Natural killer cell (primary cell): Measurements from ENCODE around the gene DNAJC3. TPM values are rescaled to one million over a fixed set of nuclear protein-coding genes. Genes with fewer than 3 reads are reported as not detected.

Experiments used
- ATAC-seq, 3 donors: fragments of 150-1000 bp in 2 of 3; fragments of 200-7000 bp in 1 of 3; cut with Tn5 transposase; 1 replicate in 1 of 3; 2 replicates in 2 of 3; pipeline ENCODE4 v1.10.0; 2021; ENCODE audit warnings: mild to moderate bottlenecking in 2 of 3, moderate library complexity in 2 of 3
- DNase-seq, 2 donors: peaks; one replicate each; pipeline versions ENCODE4 v3.0.0 to v3.0.0-alpha.2; 2013 to 2021; ENCODE audit warnings: mixed read lengths in 1 of 2
- H3K27ac ChIP-seq: one replicate; pipeline ENCODE4 v1.5.1; 2013; ENCODE audit warnings: mild to moderate bottlenecking, low read length
- H3K27me3 ChIP-seq: one replicate; pipeline ENCODE4 v1.6.1; 2013; ENCODE audit warnings: low read length; ENCODE audit not compliant: control insufficient read depth, insufficient read depth
- H3K36me3 ChIP-seq: one replicate; pipeline ENCODE4 v1.6.1; 2013; ENCODE audit warnings: low read length; ENCODE audit not compliant: control insufficient read depth, insufficient read depth
- H3K4me1 ChIP-seq: one replicate; pipeline ENCODE4 v1.6.1; 2013; ENCODE audit warnings: low read length; ENCODE audit not compliant: control insufficient read depth, insufficient read depth
- H3K4me3 ChIP-seq: one replicate; pipeline ENCODE4 v1.5.1; 2013; ENCODE audit warnings: low read length
- H3K9me3 ChIP-seq: one replicate; pipeline ENCODE4 v1.6.1; 2013; ENCODE audit warnings: low read length; ENCODE audit not compliant: control insufficient read depth, insufficient read depth
- H3K27ac Mint-ChIP-seq, 2 donors: one replicate each; pipeline ENCODE4 v1.8.0; 2022; ENCODE audit warnings: mild to moderate bottlenecking in 2 of 2, mixed read lengths in 2 of 2, moderate library complexity in 1 of 2
- H3K27me3 Mint-ChIP-seq, 2 donors: one replicate each; pipeline ENCODE4 v1.8.0; 2022; ENCODE audit warnings: low read depth in 2 of 2, mixed read lengths in 2 of 2
- H3K36me3 Mint-ChIP-seq: one replicate; pipeline ENCODE4 v1.8.0; 2022; ENCODE audit warnings: mixed read lengths
- H3K4me1 Mint-ChIP-seq, 2 donors: one replicate each; pipeline ENCODE4 v1.8.0; 2022; ENCODE audit warnings: mixed read lengths in 2 of 2
- H3K4me3 Mint-ChIP-seq: one replicate; pipeline ENCODE4 v1.8.0; 2022; ENCODE audit warnings: mild to moderate bottlenecking, moderate library complexity, mixed read lengths
- H3K9me3 Mint-ChIP-seq, 2 donors: one replicate each; pipeline ENCODE4 v1.8.0; 2022; ENCODE audit warnings: mixed read lengths in 2 of 2
- WGBS: methylation state at CpG from one replicate; pipeline ENCODE4 v1.1.7; 2013; ENCODE audit warnings: missing lambda C conversion rate; ENCODE audit not compliant: insufficient coverage; 5-methylcytosine and 5-hydroxymethylcytosine counted together
- intact Hi-C: fragments of 100-400 bp; cut with micrococcal nuclease; formaldehyde crosslinking; loops from one replicate; pipeline ENCODE4 v1.14.2; 2022
- total RNA-seq, 4 donors: library from RNA; stranded (reverse); fragments of 120-200 nt in 1 of 4; gene quantifications; one replicate each; pipeline versions ENCODE4 v1.2.3 to v1.2.4, GENCODE V29; 2013 to 2022
- TF ChIP-seq, protein P1 (sequence below): fragments of 200-600 bp; IDR thresholded peaks from one replicate; pipeline ENCODE4 v1.8.0; 2022; ENCODE audit warnings: antibody characterized with exemption

DNAJC3 gene
- total RNA-seq, 3 donors from 2014 or later (not counting 1 experiment from before 2014, with no cell fraction given): 26.5 to 38.1 (median 29.0) TPM

DNA sequence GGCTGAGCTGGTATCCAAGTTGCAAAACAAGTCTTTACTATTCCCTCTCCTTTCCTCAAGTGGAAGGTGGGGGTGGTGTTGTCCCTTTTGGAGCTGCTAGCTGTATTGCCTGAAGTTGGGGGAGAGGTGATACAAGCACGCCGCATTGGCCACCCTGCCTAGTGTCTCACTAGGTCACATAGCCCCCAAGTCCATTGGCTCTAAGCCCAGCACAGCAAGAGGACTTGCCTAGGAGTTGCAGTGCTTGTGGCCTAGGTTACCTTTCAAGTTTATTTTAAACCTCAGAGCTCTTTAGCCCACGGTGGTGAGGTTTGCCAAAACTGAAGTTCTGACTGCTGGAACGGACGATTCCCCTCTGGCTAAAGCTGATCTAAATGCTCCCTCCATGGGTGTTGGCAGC, 5.3 kb upstream of the DNAJC3 start:
- H3K4me3 Mint-ChIP-seq: no peak overlapping the region
- H3K27ac Mint-ChIP-seq: no peak overlapping the region
- ATAC-seq: no peak
- DNase-seq: no peak
- no peaks in the 10 kb centered on the region for H3K36me3 ChIP-seq
- 96% methylated on average over 5 of the region's 5 CpGs for WGBS
- no peak overlapping the region for H3K27ac ChIP-seq
- H3K27me3 ChIP-seq: no peaks in the 10 kb centered on the region
- intact Hi-C loops: loop anchor here (10.0 kb wide), 1 partner anchor 123 kb away; no protein-coding TSS in a partner anchor
- H3K27me3 Mint-ChIP-seq: peaks cover 0 to 5% of the 10 kb centered on the region in 2 donors
- peaks cover 17% of the 10 kb centered on the region for H3K9me3 ChIP-seq
- H3K36me3 Mint-ChIP-seq: peaks cover 30% of the 10 kb centered on the region
- H3K4me3 ChIP-seq: no peak overlapping the region
- peaks cover 15 to 21% of the 10 kb centered on the region in 2 donors for H3K4me1 Mint-ChIP-seq
- TF ChIP-seq, protein P1, sequence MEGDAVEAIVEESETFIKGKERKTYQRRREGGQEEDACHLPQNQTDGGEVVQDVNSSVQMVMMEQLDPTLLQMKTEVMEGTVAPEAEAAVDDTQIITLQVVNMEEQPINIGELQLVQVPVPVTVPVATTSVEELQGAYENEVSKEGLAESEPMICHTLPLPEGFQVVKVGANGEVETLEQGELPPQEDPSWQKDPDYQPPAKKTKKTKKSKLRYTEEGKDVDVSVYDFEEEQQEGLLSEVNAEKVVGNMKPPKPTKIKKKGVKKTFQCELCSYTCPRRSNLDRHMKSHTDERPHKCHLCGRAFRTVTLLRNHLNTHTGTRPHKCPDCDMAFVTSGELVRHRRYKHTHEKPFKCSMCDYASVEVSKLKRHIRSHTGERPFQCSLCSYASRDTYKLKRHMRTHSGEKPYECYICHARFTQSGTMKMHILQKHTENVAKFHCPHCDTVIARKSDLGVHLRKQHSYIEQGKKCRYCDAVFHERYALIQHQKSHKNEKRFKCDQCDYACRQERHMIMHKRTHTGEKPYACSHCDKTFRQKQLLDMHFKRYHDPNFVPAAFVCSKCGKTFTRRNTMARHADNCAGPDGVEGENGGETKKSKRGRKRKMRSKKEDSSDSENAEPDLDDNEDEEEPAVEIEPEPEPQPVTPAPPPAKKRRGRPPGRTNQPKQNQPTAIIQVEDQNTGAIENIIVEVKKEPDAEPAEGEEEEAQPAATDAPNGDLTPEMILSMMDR: no peak
- peaks cover 7% of the 10 kb centered on the region for H3K4me1 ChIP-seq
- peaks cover 15 to 24% of the 10 kb centered on the region in 2 donors for H3K9me3 Mint-ChIP-seq

DNA sequence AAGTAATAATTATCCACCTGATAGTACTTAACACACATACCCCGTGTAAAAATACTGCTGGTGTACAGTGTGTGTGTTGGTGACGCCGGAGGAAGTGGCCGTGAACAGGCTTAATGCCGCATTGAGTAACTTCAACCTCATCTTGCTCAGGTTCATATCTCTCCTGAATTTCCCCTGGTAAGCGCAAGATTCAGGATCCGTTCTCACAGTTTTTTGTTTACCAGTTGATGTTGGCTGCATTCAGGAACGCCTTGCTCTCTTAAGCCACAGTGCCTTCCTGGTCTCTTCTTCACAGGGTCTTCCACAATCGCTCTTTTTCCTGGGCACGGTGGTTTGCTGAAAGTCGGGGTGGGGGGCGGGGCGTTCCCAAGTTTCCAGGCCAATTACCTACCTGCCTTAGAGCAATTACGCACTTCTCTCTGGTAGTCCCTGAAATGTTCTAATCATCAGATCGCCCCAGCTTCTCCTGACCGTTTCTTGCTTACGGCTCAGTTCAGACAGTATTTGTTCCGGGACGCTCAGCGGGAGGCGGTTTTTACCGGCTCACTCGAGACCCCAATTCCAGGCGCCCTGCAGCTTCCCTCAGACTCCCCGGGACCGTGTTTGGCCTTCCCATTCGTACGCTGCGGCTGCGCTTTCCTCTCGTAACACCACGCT, 706 bp upstream of the DNAJC3 start:
- intact Hi-C loops: loop anchor here (5.0 to 10.0 kb wide), 3 partner anchors 119 to 1756 kb away; partner anchors contain the start of genes MBNL2 and RAP2A
- peak overlapping the region; percentile 87 for H3K4me3 ChIP-seq
- Mint-ChIP-seq H3K27me3 (no peaks in the 10 kb centered on the region), H3K4me1 (peaks cover 34 to 53% of the 10 kb centered on the region in 2 donors), H3K36me3 (no peaks in the 10 kb centered on the region), H3K27ac (peak overlapping the region; percentile 95 to 99), H3K4me3 (peak overlapping the region; percentile 99), H3K9me3 (peaks cover 0 to under 1% of the 10 kb centered on the region in 2 donors)
- H3K4me1 ChIP-seq: peaks cover 12% of the 10 kb centered on the region
- TF ChIP-seq, protein P1: no peak
- peak; percentile 26 to 62 for DNase-seq
- no peak for ATAC-seq
- H3K27ac ChIP-seq: peak overlapping the region; percentile 83
- H3K9me3 ChIP-seq: peaks cover 8% of the 10 kb centered on the region
- WGBS: under 1% methylated on average over 31 of the region's 32 CpGs
- no peaks in the 10 kb centered on the region for H3K36me3 ChIP-seq
- no peaks in the 10 kb centered on the region for H3K27me3 ChIP-seq

DNA sequence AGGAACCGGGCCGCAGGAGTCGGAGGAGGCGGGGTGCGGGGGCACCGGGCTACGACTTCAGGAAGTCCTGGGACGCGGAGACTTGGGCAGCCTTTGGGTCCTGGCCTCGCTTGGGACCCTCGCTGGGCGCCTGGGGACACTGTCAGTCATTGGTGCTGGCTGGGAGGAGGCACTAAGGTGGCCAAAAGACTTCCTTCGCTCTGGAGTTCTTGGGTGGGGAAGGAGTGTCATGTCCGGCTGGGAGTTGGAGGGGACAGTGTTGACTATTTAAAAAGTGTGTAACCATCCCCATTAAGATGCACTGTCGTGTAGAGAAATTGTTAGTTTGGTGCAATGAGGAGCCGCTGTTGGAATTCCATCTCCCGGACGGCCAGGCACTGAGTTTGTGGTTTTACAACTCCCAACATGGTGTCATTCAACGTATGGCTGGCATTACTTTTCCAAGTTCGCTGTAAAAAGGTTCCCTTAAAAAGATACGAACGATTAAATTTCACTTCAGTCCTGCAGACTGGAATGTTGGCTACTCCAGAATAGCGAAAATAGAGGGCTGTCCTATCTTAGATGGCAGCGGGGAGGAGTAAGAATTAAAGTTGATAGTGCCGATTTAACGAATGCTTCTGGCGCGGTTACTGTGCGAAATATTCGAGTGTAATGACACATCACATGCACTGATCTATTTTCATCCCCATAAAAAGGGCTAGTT, 776 bp downstream of the DNAJC3 start:
- H3K27me3 ChIP-seq: no peaks in the 10 kb centered on the region
- Mint-ChIP-seq H3K9me3 (no peaks in the 10 kb centered on the region), H3K27me3 (no peaks in the 10 kb centered on the region), H3K36me3 (no peaks in the 10 kb centered on the region), H3K4me3 (peak overlapping the region; percentile 99), H3K27ac (peak overlapping the region; percentile 95 to 99), H3K4me1 (peaks cover 47 to 67% of the 10 kb centered on the region in 2 donors)
- H3K27ac ChIP-seq: peak overlapping the region; percentile 80
- H3K4me3 ChIP-seq: peak overlapping the region; percentile 81
- intact Hi-C loops: loop anchor here (5.0 to 10.0 kb wide), 3 partner anchors 117 to 1755 kb away; partner anchors contain the start of genes MBNL2 and RAP2A
- TF ChIP-seq, protein P1: no peak
- H3K36me3 ChIP-seq: no peaks in the 10 kb centered on the region
- H3K4me1 ChIP-seq: peaks cover 12% of the 10 kb centered on the region
- 3% methylated on average over 30 of the region's 30 CpGs for WGBS
- ATAC-seq (no peak), DNase-seq (peak in 1 of 2 donors; percentile 41)
- H3K9me3 ChIP-seq: no peaks in the 10 kb centered on the region
